Neutrophil (primary cell): ENCODE data around the gene SLCO2B1.

Source experiments
- H3K27ac ChIP-seq: fragments of 200-600 bp; sonication (generic); 2 replicates; pipeline ENCODE4 v1.5.1; 2016; ENCODE audit warnings: mild to moderate bottlenecking, moderate library complexity
- H3K27me3 ChIP-seq: fragments of 200-600 bp; sonication (generic); 2 replicates; pipeline ENCODE4 v1.6.0; 2016; ENCODE audit warnings: mild to moderate bottlenecking
- H3K36me3 ChIP-seq: fragments of 200-600 bp; sonication (generic); 2 replicates; pipeline ENCODE4 v1.5.1; 2017
- H3K4me1 ChIP-seq, 2 experiments: fragments of 200-600 bp in 1 of 2; sonication (generic) in 1 of 2; 1 replicate in 1 of 2; 2 replicates in 1 of 2; pipeline versions ENCODE4 v1.5.1 to v1.6.1; 2013 to 2016; ENCODE audit warnings: low read depth in 1 of 2, low read length in 1 of 2, mild to moderate bottlenecking in 1 of 2, moderate library complexity in 1 of 2; ENCODE audit not compliant: control insufficient read depth in 1 of 2, insufficient read depth in 1 of 2
- H3K4me3 ChIP-seq, 2 experiments: fragments of 200-600 bp in 1 of 2; sonication (generic) in 1 of 2; 1 replicate in 1 of 2; 2 replicates in 1 of 2; pipeline ENCODE4 v1.5.1; 2013 to 2016; ENCODE audit warnings: low read depth in 1 of 2, low read length in 1 of 2, mild to moderate bottlenecking in 1 of 2, moderate library complexity in 1 of 2
- H3K9me3 ChIP-seq: fragments of 200-600 bp; sonication (generic); 2 replicates; pipeline ENCODE4 v1.5.1; 2016
- TF ChIP-seq, protein P1 (sequence below): fragments of 200-600 bp; sonication (generic); IDR thresholded peaks from 2 replicates; pipeline ENCODE4 v1.5.1; 2016; ENCODE audit warnings: antibody characterized with exemption

The SLCO2B1 gene

DNA sequence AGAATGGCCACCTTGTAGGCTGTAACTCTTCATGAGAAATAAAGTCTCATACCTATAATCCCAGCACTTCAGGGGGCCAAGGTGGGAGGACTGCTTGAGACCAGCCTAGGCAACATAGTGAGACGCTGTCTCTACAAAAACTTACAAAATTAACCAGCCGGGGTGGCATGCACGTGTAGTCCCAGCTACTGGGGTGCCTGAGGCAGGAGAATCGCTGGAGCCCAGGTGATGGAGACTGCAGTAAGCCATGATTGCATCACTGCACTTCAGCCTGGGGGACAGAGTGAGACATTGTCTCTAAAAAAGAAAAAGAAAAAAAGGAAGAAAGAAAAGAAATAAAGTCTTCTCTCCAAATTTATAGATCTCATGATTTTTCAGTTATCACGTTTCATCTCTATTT is 4.2 kb upstream of the SLCO2B1 start:
- H3K27ac ChIP-seq, result no peak overlapping the region
- H3K27me3 ChIP-seq, result peaks cover 37% of the 10 kb centered on the region

DNA sequence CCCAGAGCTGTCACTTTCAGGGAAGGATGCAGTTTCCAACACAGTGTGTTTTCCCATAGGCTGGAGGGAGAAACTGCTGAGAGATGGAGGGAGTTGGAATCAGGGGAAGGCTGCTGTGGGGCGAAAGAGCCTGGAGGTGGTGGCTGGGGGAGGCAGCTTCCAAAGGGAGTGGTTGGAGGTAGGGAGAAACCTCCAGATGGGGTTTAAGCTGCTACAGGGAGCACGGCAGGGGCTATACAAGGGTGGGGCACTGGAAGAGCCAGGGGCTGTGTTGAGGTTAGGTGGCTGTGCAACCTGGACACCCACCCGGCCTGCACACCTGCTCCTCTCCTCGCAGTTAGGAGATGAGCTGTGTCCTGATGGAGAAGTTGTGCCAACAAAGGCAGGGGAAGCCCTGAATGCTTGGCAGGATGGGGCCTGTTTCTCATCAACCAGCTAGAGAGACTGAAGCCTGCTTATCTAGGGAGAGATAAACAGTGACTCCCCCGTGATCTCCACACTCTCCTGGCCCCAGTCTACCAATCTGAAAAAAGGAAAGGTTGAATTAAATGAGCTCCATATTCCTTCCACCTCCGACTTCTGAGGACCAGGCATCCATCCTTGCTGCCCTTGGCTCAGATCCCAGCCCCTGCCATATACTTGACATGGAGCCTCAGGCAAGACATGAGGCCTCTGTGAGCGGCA is 3.6 kb upstream of the SLCO2B1 start:
- no peak overlapping the region for H3K27ac ChIP-seq
- no peaks in the 10 kb centered on the region for H3K9me3 ChIP-seq
- H3K27me3 ChIP-seq, result peaks cover 40% of the 10 kb centered on the region
- TF ChIP-seq, protein P1, sequence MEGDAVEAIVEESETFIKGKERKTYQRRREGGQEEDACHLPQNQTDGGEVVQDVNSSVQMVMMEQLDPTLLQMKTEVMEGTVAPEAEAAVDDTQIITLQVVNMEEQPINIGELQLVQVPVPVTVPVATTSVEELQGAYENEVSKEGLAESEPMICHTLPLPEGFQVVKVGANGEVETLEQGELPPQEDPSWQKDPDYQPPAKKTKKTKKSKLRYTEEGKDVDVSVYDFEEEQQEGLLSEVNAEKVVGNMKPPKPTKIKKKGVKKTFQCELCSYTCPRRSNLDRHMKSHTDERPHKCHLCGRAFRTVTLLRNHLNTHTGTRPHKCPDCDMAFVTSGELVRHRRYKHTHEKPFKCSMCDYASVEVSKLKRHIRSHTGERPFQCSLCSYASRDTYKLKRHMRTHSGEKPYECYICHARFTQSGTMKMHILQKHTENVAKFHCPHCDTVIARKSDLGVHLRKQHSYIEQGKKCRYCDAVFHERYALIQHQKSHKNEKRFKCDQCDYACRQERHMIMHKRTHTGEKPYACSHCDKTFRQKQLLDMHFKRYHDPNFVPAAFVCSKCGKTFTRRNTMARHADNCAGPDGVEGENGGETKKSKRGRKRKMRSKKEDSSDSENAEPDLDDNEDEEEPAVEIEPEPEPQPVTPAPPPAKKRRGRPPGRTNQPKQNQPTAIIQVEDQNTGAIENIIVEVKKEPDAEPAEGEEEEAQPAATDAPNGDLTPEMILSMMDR, result no peak
- H3K4me3 ChIP-seq, result no peak overlapping the region
- no peaks in the 10 kb centered on the region for H3K36me3 ChIP-seq
- no peaks in the 10 kb centered on the region for H3K4me1 ChIP-seq

More for the DNA sequence above, 4.2 kb upstream of the SLCO2B1 start:
- Histone ChIP-seq H3K4me1 (no peaks in the 10 kb centered on the region), H3K4me3 (no peak overlapping the region), H3K9me3 (no peaks in the 10 kb centered on the region), H3K36me3 (no peaks in the 10 kb centered on the region)
- TF ChIP-seq, protein P1, result no peak

DNA sequence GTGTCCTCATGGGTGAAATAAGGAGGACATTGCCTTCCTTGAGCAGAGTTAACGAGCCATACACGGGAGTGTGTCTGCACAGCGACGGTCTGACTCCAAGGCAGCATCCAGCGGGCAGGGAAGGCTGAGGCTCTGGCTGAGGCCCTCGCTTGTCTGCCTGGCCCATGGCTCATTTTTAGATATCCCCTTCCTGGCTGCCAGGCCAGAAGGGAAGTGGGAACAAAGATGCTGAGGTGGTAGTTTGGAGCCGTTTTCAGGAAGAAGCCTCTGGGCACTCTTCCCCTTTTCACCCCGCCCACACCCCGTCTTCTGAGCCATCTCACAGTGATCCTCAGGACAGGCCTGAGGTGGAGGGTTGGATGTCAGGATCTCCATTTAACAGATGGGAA is 3.0 kb upstream of the SLCO2B1 start:
- Histone ChIP-seq H3K27ac (no peak overlapping the region), H3K4me1 (no peaks in the 10 kb centered on the region), H3K27me3 (peaks cover 39% of the 10 kb centered on the region), H3K4me3 (no peak overlapping the region), H3K9me3 (no peaks in the 10 kb centered on the region), H3K36me3 (no peaks in the 10 kb centered on the region)
- TF ChIP-seq, protein P1, result no peak

DNA sequence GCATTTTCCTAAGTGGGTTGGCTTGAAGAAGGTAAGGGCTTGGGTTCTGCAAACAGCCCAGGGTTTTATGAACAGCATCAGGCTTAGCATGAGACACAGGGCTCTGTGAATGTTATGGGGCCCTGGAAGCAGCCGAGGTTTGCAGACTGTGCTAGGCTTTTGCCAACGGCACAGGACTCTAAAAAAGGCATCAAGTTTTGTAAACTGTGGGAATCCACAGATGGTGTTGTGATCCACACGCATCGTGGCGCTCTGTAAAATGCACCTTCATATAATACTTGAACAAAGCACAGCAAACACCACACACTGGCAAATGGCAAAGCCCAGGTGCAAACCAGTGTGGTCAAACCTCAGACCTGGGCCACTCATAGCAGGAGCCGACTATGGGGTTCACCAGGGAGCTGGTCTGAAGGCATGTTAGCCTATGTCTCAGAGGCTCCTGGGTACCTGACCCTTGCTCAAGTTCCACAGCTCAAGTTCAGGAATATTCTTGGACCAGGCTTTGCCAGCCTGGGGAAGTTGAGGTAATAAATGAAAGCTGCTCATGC is 2.4 kb upstream of the SLCO2B1 start:
- no peak overlapping the region for H3K27ac ChIP-seq
- no peaks in the 10 kb centered on the region for H3K4me1 ChIP-seq
- TF ChIP-seq, protein P1, result no peak
- no peaks in the 10 kb centered on the region for H3K9me3 ChIP-seq
- H3K4me3 ChIP-seq, result no peak overlapping the region
- peaks cover 35% of the 10 kb centered on the region for H3K27me3 ChIP-seq
- no peaks in the 10 kb centered on the region for H3K36me3 ChIP-seq

DNA sequence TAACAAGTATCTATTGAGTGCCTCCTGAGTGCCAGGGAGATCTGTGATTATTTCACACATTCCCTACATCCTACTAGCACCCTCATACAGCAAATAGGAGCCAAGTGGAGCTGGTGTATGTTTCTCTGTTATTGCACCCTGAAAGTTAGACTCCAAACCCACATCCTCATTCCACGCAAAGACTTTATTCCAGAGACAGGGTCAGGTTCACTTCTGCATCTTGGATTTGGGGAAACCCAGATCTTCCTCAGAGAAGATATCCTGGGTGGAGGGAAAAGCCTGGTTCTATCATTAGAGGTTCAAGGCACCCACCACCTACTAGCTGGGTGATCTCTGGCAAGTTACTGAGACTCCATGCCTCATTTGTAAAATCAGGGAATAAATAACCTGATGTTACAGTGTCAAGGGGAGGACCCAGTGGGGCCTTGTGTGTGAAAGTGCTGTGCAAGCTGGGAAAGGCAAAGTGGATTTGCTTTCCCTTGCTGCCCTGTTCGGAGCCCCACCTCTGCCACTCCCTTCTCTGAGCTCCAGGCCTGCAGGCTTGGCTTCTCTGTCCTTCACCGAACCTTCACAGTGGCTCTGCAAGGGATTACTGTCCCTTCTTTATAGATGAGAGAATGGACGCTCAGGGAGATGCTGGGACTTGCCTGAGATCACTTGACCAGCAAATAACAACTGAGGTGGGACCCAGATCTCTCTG is 991 bp upstream of the SLCO2B1 start:
- Histone ChIP-seq H3K4me1 (no peaks in the 10 kb centered on the region), H3K9me3 (no peaks in the 10 kb centered on the region), H3K27ac (no peak overlapping the region), H3K27me3 (peaks cover 29% of the 10 kb centered on the region), H3K36me3 (no peaks in the 10 kb centered on the region), H3K4me3 (no peak overlapping the region)
- TF ChIP-seq, protein P1, result no peak
